HG02884 (cell line): Measurements from ENCODE around the gene GLI3.

Experiments
- ATAC-seq: cut with Tn5 transposase; IDR thresholded peaks from one replicate; pipeline ENCODE4 v1.9.1; 2021; ENCODE audit warnings: mild to moderate bottlenecking, moderate library complexity; ENCODE audit not compliant: unreplicated experiment

GLI3 gene

GRCh38 chr7:42107484-42108240, 129.3 kb downstream of the GLI3 start:
- no peak for ATAC-seq

- ATAC-seq, result no peak
Observed at GRCh38 chr7:42106562-42106961, 130.4 kb downstream of the GLI3 start.

GRCh38 chr7:42105554-42106358, 131.3 kb downstream of the GLI3 start:
- ATAC-seq, result no peak

DNA sequence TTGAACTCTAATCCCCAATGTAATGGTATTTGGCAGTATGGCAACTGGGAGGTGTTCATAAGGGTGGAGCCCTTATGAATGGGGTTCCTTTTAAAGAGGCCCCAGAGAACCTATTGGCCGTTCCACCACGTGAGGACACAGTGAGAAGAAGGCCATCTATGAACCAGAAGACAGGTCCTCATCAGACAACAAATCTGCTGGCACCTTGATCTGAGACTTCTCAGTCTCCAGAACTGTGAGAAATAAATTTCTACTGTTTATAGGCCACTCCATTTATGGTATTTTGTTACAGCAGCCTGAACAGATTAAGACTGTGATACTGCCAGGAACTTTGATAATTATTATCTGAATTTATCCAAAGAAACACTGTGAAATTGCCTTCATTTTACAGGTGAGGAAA, 132.3 kb downstream of the GLI3 start:
- ATAC-seq, result no peak

GRCh38 chr7:42104231-42104630, 132.8 kb downstream of the GLI3 start:
- ATAC-seq, result no peak

DNA sequence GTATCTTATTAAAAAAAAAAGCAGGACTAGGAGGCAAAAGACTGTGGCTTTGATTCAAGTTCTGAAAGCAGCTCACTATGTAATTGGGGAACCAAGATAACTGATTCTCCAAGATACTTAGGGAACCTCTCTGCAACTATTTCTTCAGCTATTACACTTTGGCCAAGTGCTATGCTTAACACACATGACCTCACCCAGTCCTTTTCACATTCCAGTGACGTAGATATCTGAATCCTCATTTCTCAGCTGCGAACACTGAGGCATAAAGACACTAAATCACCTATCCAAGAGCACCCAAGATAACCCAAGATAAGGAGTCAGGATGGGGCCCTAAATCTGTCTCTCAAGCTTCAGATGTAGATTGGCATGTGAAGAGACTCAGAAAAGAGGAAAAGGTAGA, 133.6 kb downstream of the GLI3 start:
- no peak for ATAC-seq

DNA sequence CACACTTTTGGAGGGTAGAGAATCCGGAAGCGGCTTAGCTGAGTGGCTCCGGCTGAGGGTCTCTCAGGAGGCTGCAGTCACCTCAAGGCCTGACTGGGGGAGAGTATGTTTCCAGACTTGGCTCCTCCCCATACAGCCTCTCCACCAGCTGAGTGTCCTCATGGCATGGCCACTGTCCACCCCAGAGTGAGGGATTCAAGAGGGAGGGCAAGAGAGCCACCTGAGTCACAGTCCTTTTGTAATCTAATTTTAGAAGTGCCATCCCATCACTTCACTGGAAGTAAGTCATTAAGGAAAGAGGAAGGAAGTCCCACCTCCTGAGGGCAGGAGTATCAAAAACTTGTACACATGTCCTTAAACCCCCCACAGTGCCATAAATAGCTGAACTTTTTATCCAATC, 134.0 kb downstream of the GLI3 start:
- no peak for ATAC-seq

DNA sequence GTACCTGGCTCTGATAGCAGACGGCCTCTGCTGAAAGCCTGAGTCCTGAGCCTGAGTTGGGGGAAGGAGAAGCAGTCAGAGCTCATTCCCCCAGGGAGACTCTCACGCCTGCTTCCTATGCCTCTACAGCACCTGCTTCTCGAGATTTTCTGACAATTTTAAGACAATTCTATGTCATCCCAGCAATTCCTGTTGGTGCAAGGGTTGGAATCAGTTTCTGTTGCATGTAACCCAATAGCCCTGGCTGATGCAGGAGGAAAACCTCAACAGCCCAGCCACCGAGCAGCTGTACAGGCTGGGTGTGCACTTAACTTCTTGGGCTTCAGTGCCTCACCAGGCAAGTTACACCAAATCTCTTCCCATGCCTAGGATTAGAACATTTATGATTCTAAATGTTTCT, 134.7 kb downstream of the GLI3 start:
- ATAC-seq, result no peak

DNA sequence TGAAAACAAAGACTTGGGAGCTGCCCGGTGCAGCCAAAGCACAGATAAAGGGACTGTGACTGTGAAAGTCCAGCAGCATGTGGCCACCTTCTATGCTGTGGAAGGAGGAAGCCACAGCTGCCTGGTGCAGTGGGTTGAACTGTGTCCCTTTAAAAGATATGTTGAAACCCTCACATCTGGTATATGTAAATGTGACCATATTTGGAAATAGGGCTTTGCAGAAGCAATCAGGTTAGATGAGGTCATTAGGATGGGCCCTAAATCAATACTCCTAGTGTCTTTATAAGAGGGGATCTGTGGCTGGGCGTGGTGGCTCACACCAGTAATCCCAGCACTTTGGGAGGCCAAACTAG, 136.9 kb downstream of the GLI3 start:
- ATAC-seq, result no peak

DNA sequence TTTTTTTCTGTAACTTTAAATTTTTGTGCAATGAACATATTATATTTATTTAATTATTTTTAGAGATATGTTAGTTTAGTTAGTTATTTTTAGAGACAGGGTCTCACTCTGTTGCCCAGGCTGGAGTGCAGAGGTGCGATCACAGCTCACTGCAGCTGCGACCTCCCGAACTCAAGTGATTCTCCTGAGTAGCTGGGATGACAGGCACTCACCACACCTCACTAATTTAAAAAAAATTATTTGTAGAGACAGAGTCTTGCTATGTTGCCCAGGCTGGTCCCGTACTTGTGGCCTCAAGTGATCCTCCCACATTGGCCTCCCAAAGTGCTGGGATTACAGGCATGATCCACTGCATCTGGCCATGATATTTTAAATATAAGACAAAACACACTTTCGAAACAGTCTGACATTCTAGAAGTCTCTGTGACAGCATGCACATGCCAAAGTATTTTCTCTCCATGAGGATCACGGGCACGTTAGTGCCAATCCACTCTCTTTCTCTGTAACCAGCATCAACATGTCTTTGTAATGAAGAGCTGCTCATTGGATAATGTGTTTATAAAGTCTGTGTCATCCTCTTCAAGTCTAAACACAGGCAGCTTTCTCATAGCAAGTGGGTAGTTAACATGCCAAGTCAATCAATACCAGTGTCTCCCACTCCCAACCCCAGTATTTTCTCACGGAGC, 137.4 kb downstream of the GLI3 start:
- no peak for ATAC-seq

GRCh38 chr7:42099066-42099465, 137.9 kb downstream of the GLI3 start:
- no peak for ATAC-seq

DNA sequence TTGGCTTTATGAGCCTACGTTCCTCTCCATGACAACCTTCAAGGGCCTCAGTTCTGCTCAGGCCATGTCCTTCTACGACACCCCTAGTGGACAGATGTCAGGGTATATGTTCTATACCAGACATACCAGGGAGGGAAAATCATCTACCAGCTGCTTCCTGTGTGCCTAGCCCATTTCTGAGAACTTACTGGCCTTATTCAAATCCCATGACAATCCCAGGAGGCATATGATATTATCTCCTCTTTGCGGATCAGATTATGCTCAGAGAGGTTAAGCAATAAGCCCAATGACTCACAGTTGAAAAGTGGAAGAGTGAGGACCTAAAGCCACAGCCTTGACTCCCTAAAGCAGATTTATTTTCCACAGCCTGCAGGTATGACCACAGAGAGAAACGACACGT, 139.3 kb downstream of the GLI3 start:
- ATAC-seq, result no peak

DNA sequence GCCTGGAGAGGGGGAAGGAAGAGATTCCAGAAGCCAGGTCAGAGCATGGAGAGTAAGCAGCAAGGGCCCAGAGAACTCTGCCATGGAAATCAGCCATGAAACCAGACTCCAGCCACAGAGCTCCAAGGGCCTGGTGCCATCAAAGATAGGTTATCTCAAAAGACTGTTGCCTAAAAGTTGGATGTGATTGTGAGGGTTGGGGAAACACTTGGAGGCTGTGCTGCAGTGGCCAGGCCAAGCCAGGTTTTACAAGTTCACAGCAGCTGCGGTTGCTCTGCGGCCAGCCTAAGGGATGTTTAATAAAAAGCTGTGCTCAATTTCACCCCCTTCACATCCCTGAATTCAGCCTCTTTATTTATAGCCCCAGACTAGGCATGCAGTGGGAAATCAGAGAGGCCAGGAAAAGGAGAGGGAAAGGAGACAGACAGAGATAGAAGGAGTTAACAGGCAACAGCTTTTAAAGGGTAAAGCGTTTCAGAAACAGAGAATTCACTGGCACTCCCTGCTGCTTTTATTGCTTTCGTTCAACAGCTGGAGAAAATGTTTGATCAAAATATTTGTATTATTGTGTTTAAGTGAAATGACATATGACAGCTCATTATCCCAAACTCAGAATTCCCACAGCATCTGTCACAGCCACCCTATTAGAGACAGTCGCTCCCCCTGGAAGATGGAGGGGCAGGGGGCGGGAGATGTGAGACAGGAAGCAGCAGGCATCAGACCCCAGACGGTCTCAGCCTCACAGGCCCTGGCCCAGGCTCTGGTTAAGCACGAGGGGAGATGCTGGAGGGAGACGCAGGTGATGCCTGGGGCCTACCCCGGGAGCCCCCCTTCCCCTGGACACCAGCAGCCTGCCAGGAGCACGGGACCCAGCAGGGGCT, 140.1 kb downstream of the GLI3 start:
- ATAC-seq, result no peak

DNA sequence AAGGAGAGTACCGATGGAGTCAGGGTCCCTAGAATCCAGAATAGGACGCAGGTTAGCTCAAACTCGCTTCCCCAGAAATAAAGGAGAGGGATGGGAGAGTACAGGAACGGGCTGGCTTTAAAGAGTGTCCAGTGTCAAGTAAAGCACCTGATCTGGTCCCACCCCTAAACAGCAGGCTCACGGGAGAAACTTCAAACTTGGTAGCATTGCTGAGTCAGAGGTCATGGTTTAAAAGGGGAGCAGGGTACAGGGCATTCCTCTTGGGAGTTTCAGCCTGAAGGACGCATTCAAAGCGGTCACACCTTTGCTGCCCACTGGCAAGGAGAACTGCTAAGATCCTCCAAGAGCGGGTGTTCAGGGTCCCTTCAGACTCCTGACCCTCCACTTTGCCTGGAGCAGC, 140.7 kb downstream of the GLI3 start:
- ATAC-seq, result no peak

DNA sequence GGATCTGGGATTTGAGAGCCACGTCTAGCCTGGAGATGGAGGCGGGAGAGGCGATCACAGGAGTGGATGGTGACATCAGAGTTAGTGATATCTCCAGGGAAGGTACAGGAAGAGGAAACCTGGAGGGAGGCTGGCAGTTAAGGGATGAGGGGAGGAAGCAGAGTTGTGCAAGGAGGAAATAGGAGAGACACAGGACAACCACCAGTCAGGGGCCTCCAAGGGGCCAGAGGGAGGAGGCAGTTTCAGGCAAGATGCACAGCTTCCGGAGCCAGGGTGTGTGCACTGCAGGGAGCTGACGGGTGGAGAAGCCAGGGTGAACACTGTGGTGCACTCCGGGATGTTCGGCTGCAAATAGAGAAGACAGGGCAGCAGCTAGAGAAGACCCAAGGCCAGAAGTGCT, 141.2 kb downstream of the GLI3 start:
- ATAC-seq, result no peak

GRCh38 chr7:42093349-42093905, 143.6 kb downstream of the GLI3 start:
- no peak for ATAC-seq

GRCh38 chr7:42091461-42092291, 145.3 kb downstream of the GLI3 start:
- ATAC-seq, result no peak

DNA sequence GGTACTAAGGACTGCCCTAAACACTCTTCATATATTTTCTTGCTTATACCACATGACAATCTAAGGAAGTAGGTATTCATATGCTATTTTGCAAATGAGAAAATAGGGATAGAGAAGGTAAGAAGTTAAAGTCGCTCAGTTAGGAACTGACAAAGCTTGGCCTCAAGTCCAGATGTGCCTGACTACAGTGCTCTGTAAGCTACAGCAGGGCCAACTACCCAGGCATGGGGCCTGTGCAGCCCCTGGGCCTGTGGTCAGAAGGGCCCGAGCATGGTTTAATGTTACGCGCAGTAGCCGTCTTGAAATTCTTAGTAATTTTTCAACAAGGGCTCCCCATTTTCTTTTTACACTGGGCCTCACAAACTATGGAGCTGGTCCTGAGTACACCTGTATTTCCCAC, 146.2 kb downstream of the GLI3 start:
- ATAC-seq, result no peak

DNA sequence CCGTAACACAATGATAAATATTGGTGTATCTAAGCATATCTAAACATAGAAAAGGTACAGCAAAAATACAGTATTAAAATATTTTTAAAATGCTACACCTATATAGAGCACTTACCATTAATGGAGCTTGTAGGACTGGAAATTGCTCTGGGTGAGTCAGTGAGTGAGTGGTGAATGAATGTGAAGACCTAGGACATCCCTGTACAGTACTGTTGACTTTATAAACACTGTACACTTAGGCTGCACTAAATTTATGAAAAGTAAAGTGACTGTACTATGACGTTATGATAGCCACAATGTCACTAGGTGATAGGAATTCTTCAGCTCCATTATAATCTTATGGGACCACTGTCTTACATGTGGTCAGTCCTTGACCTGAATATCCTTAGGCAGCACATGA, 147.0 kb downstream of the GLI3 start:
- ATAC-seq, result no peak

- no peak for ATAC-seq
Observed at GRCh38 chr7:42087616-42088015, 149.4 kb downstream of the GLI3 start.
